NCI-H460 (cell line): ENCODE results near the gene NLRX1. TPM values are rescaled to one million over a fixed set of nuclear protein-coding genes. Genes with fewer than 3 reads are reported as not detected.
"Not testable (repeated sequence)": the region's sequence is repeated elsewhere in the genome, so short reads cannot be mapped to it uniquely, and the experiment has no call there.

Experiments used
- DNase-seq: peaks from one replicate; pipeline ENCODE4 v3.0.0-alpha.2; 2016; ENCODE audit warnings: low read depth; ENCODE audit errors: extremely low read depth
- total RNA-seq: library from RNA; depleted of rRNA; stranded (reverse); fragments of >200 nt; shearing (Covaris generic); gene quantifications from 2 replicates; pipeline ENCODE4 v1.2.3, GENCODE V29; 2014

NLRX1 gene
- total RNA-seq, 1 experiment from 2014 or later = 12.4 TPM

DNA sequence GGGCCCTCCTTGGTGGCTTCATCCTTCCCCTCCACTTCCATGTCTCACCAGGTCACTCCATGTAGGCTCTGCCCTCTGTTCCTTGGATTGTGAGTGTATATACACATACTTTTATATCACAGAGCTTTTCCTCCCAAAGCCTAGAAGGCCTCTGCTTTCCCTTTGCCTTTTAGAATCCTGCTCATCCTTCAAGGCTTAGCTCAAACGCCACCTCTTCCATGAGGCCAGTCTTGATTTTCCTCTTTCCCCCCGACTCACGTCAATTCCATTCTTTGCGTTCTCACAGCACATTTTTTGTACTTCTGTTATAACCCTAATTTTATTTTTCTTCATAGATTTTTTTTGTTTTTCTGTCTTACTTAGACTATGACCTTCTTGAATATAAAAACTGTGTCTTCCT, 15.9 kb upstream of the NLRX1 start:
- no peak for DNase-seq

DNA sequence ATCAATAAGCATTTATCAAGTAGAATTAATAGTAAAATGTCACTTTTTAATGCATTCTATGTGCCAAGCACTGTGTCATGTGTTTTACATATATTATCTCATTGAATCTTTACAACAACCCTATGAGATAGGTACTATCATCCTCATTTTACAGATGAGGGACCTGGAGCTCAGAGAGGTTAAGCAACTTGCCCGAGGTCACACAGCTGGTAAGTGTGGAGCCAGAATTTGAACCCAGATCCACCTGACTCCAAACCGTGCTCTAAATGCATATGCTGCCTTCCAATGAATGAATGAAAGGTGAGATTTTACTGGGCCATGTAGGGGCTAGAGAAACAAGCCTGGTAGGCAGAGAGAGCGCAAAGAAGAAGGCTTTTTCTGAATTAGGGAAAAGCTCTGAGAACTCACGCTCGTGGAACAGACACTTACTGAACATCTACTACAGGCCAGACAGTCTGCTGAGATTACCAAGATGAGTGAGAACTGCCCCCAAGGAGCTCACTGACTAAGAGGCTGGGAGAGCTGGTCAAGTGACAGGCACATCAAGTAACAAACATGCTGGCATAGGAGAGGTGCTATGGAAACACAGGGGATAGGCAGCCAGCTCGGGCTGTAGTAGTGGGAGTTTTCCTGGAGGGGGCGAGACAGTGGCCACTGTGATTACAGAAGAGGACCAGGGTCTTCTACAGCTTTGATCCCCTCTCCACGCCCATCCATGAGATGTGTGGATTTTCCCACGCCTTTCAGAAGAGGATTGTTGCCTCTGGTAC, 15.3 kb upstream of the NLRX1 start:
- no peak for DNase-seq

DNA sequence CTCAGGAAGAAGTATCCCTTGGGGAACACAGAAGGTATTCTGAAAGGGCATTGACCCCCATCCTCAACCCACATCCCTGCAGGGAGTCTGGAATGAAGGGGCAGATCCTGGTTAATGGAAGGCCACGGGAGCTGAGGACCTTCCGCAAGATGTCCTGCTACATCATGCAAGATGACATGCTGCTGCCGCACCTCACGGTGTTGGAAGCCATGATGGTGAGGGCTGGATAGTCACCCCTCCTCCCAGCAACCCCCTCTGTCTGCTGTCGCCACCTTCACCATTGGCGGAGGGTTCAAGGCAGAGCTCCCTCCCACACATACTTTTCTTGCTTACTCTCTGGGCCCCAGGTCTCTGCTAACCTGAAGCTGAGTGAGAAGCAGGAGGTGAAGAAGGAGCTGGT, 14.3 kb upstream of the NLRX1 start:
- DNase-seq = no peak

DNA sequence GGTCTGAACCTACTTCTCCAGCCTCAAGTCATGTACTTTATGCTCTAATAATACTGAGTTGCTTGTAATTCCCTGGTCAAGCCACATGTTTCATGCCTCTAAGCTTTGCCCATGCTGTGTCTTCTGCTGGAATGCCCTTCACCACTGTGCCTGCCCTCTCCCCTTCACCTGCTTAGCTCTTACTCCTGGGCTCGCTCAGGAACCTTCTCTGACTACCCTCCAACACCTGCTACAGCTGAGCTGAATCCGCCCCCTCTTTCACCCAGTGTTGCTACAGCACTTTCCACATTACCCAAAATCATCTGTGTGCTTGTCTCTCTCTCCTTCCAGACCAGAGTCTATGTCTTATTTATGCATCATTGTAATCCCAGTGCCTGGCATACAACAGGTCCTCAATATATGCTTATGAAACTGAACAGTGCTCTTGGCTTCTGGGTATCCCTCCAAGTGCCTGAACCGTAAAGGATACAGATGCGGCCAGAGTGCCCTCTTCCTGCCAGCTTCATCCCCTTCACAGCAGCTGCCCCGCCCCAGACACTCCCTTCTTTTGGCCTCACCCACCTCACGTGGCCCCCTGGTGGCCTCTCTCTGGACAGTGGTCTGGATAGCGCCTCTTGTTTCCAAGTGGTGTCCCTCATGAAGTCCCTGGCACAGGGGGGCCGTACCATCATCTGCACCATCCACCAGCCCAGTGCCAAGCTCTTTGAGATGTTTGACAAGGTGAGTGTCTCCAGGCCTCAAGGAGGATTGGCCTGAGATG, 12.6 kb upstream of the NLRX1 start:
- DNase-seq = peak; percentile 11

DNA sequence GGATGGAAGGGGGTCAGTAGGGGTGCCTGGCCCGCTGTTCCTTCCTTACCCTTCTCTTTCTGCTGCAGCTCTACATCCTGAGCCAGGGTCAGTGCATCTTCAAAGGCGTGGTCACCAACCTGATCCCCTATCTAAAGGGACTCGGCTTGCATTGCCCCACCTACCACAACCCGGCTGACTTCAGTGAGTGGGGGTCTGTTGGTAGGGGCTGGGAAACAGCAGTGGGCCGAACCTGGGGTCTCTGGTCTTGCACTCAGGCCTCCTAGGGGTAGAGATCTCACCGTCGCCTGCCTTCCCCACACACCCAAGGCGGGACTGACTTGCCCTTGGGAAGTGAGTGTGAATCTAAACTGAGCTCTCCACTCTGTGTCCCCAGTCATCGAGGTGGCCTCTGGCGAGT, 12.0 kb upstream of the NLRX1 start:
- no peak for DNase-seq

DNA sequence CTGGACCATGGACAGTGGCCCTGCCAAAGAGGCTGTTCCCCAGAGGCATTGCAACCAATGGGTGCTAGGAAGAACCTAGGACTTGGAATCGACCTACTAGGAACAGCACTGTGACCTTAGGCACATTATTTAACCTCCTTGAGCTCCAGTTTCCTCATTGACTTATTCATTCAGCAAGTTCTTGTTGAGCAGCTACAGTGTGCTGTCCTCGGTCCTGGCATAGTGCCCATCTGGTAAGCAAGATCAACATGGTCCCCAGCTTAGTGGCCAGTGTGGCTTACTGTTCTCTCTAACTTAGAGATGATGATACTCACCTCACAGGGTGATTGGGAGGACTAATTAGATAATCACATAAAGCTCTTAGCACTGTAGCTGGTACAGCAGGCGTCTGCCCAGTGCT, 11.5 kb upstream of the NLRX1 start:
- no peak for DNase-seq

DNA sequence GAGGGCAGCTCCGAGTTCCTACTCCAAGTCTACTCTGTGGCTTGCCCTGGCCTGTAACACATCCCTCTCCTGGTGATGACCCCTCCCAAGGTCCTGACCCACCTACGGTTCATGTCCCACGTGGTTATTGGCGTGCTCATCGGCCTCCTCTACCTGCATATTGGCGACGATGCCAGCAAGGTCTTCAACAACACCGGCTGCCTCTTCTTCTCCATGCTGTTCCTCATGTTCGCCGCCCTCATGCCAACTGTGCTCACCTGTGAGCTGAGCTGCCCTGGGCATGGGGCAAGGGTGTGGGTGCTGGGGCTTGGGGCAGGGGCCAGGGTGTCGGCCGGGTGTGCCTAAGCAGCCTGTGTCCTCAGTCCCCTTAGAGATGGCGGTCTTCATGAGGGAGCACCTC, 10.1 kb upstream of the NLRX1 start:
- no peak for DNase-seq

DNA sequence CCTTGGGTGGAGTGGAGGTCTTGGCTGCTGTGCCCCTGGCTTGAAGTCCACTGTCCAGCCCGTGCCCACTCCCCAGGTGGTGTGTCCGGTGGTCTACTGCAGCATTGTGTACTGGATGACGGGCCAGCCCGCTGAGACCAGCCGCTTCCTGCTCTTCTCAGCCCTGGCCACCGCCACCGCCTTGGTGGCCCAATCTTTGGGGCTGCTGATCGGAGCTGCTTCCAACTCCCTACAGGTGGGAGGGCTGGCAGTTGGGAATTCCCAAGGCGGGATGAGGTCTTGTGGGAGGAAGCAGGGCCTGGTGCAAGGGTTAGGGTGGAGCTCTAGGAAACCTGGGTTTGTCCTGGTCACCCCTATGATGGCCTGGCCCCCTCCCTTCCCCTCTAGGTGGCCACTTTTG, 8.4 kb upstream of the NLRX1 start:
- DNase-seq = no peak

DNA sequence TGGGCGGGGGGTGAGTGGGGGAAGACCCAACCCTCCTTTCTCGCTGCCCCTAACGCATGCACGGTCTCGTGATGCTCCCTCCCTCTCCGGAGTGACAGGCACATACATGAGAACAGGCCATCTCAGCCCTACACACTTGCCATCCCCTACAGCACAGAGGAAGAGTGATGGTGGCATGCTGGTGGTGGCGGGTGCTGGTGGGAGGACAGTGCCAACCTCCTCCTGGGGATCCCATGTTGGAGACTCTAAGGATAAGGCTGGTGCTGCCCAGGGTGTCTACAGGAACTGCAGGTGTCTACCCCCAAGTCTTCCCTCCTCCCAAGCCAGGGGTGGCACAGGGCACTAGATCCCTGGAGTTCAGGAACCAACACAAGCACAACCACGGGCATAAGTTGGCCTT, 6.7 kb upstream of the NLRX1 start:
- no peak for DNase-seq

DNA sequence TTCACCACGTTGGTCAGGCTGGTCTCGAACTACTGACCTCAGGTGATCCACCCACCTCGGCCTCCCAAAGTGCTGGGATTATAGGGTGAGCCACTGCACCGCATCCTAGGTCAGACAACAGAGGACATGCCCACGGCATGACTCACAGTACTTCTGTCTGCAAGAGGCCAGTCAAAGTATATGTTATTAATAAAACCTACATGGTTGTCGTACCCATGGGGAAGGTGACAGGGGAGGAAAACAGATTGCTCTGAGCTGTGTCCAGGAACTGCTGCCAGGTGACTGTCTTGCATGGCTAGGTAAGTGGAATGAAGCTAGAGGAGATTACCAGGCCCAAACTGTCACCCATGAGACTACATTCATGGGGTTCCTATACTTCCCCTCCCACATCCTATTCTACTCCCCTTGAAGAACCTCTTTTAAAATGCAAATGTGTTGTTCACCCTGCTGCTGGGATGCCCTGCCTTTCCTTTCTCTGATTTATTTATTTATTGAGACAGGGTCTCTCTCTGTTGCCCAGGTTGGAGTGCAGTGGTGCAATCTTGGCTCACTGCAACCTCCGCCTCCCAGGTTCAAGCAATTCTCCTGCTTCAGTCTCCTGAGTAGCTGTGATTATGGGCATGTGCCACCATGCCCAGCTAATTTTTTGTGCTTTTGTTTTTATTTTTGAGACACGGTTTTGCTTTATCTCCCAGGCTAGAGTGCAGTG, 2.0 kb upstream of the NLRX1 start:
- DNase-seq = no peak

DNA sequence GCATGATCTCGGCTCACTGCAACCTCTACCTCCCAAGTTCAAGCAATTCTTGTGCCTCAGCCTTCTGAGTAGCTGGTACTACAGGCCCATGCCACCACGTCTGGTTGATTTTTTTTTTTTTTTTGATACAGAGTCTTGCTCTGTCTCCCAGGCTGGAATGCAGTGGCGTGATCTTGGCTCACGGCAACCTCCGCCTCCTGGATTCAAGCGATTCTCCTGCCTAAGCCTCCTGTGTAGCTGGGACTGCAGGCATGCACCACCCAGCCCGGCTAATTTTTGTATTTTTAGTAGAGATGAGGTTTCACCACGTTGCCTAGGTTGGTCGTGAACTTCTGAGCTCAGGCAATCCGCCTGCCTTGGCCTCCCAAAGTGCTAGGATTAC, 1.5 kb upstream of the NLRX1 start:
- not testable (repeated sequence) for DNase-seq

DNA sequence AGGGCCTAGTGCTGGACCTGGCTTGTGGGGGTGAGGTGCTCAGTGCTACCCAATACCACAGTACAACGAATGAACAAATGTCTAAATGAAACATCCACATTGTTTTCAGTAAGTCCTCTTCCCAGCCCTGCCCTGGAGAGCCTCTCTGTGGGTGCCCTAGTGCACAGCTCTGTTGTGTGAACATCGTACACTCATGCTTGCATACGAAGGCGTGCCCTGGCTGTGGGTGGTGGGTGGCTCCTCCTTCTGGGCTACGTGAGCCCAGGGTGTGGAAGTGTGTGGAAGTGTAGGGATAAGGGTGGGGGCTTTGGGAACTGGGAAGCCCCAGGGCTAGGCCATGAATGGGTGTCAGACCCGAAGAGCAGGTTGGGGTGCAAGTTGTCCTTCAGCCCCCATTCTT, 592 bp upstream of the NLRX1 start:
- DNase-seq = no peak

DNA sequence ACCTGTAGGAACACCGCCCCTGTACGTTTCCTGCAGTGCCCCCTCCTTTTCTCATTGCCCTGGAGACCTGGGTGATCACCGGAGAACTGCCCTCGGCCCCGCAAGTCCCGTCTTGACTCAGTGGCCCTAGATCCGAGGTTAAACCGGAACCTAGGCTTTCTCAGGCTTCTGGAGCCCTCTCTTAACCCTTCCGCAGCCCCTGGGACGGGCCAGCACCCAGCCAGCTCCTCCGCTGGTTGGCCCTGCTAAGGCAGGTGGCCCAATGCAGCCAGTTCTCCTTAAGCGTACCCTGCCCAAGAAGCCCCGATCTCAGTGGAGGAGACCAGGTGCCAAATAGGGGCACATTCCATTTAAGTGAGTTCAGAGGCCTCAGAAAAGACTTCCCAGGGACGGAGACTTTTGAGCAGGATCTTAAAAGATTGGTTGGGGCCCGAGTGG, 776 bp downstream of the NLRX1 start:
- DNase-seq = no peak

DNA sequence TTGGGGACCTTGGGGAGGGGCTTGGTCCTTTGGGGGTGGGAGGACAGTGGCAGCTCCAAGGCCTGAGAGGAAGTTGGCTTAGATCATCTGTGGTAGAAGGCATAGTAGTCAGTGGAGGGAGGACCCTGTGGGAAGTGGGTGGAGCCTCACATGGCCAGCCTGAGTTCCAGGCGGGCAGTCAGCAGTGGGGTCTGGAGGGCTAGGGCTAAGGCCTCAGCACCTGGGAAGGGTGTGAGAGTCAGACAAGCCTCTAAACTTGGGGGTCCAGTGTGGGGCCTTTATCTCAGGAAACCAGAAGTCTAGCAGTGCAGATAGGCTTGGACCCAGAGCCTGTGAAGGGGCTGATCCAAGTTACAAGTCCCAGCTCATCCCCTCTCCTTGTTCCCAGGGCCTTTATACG, 4.0 kb downstream of the NLRX1 start:
- no peak for DNase-seq

DNA sequence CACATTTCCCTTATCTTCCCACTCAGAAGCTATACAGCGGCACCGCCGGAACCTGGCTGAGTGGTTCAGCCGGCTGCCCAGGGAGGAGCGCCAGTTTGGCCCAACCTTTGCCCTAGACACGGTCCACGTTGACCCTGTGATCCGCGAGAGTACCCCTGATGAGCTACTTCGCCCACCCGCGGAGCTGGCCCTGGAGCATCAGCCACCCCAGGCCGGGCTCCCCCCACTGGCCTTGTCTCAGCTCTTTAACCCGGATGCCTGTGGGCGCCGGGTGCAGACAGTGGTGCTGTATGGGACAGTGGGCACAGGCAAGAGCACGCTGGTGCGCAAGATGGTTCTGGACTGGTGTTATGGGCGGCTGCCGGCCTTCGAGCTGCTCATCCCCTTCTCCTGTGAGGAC, 4.9 kb downstream of the NLRX1 start:
- no peak for DNase-seq

DNA sequence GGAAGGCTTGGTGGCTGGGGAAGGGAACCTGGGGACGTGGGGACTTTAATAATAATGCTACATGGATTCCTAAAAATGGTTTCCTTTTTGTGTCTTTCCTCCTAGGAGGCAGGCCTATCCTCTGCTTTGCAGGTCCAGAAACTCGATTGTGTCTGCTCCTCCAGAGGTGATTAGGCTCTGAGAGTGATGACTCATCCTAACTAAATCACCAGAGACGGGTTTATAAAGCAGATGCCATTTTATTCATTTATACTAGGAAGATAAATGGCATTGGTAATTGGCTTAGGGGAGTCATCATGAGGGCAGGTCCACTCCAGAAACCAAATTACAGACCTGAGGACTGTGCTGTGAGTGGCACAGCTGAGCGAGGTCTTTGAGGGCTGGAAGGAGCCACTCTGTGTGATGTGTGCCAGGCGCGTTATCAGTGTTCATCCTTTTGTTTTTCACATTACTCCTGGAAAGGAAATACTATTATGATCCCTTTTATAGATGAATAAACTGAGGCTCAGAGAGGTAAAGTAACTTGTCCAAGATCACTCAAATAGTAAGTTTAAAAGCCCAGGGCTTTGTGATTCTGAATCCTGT, 7.1 kb downstream of the NLRX1 start:
- DNase-seq = no peak

DNA sequence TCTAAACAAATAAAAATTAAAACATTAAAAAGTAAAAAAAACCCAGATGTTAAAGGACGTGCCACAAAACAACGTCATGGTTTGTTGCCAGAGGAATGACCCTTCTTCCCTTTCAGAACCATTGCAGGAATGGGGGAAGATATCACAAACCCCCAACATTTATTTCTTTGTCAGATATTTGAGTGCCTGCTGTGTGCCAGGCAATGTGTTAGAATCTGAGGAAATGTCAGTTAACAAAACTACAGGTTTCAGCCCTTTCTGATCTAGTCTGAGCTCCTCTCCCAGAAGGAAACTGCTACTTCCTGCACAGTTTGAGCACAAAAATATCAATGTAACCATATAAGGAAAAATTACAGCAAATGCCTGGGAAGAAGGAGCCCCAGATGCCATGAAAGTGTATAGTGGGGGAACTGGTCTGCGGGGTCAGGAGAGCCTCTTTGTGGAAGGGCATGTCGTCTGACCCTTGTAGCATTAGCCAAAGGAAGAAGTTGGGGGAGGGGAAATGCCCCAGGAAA, 9.7 kb downstream of the NLRX1 start:
- DNase-seq = no peak

DNA sequence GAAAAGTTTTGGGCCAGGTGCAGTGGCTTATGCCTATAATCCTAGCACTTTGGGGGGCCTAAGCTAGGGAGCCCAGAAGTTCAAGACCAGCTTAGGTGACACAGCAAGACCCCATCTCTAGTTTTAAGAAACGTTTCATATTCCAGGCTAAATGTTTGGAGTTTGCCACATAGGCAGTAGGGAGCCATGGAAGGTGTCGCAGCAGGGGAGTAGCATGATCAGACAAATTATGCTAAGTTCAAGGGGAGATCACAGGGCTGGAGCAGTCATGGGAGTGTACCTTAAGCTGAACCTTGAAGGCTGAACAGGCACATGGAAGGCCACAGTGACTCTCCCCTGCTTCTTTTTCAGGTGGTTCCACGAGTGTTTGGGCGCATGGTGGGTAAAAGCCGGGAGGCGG, 10.8 kb downstream of the NLRX1 start:
- DNase-seq = no peak

DNA sequence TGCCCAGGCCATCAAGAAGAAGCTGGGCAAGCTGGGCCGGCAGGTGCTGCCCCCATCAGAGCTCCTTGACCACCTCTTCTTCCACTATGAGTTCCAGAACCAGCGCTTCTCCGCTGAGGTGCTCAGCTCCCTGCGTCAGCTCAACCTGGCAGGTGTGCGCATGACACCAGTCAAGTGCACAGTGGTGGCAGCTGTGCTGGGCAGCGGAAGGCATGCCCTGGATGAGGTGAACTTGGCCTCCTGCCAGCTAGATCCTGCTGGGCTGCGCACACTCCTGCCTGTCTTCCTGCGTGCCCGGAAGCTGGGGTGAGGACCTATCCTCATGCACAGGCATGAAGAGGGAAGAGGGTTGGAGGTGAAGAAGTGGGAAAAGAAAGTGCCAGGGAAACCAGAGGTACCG, 11.5 kb downstream of the NLRX1 start:
- DNase-seq = no peak

DNA sequence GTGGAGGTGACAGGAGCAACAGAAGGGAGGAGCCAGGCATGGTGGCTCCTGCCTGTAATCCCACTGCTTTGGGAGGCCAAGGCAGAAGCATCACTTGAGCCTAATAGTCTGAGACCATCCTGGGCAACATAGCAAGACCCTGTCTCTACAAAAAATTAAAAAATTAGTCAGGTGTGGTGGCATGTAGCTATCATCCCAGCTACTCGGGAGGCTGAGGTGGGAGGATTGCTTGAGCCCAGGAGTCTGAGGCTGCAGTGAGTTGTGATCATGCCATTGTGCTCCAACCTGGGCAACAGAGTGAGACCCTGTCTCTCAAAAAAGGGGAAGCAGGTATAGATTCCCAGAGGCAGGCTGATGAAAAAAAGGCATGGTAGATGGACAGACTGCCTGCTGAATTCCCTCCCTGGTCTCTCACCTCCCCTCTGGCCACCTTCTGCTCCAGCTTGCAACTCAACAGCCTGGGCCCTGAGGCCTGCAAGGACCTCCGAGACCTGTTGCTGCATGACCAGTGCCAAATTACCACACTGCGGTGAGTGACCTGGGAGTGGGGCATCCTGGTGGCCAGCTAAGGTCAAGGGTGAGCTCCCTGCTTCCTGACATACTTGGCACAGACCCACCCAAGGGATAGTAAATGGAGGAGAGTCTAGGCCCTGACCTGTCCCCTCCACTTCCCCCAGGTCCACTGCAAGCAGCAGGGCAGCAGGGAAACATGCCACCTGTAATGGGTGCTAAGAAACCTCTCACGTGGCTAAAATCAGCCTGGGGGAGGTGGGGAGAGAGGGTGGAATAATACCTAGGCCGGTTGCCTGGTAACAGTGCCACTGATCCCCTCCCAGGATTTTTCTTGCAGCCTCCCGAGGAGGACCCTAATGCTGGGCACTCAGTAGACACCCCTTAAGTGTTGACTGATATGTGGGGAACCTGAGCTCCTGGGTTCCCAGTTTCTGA, 12.5 kb downstream of the NLRX1 start:
- no peak for DNase-seq
